ENCODE data around the gene SETD7. TPM values are rescaled to one million over a fixed set of nuclear protein-coding genes. Genes with fewer than 3 reads are reported as not detected.
A peak's percentile ranks its signal among the peaks of the same experiment; 100 is the strongest.

Gene SETD7
- total RNA-seq, 6 donors from 2014 or later = 17.8 to 45.6 (median 34.0) TPM

DNA sequence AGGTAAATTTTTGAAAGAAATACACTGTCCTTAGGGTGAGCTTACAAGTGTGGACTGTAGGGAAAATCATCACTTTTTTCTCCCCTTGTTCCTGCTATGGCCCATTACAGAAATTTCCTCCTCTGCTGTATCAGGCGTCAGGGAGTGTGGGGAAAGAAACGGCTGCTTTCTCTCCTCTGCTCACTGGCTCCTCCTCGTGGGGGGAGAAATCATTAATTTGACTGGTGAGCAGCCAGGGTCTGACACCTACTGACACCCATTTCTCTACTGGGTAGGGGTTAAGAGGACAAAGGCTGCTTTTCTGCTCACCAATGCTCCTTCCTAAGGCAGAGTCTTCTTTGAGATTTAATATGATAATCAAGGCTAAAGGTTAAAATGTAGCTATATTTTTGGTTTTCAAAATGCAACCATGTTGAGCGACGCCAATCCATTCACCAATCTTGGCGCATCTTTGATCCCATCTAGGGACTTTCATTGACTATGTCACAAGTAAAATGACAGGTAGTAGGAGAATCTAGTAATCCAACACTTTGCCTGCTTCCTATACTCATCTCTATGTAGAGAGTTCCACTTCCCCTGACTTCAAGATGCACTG, 25.1 kb downstream of the SETD7 start:
- ATAC-seq (ENCODE audit: low FRiP score in 2 of 2) = peak; percentile 62 to 73
- Histone ChIP-seq H3K4me1 (peaks cover 0 to 12% (median under 1%) of the 10 kb centered on the region in 4 donors), H3K4me3 (no peak overlapping the region), H3K27me3 (no peaks in the 10 kb centered on the region), H3K9me3 (no peaks in the 10 kb centered on the region), H3K27ac (no peak overlapping the region), H3K36me3 (peaks cover 0 to 49% (median 7%) of the 10 kb centered on the region in 4 donors)
- WGBS, 2 donors = 52 to 58% methylated on average over 6 of the region's 6 CpGs
- TF ChIP-seq POLR2AphosphoS5 (IDR thresholded peaks at IDR 0.05) (no peak), EP300 (IDR thresholded peaks at IDR 0.05) (no peak), POLR2A (IDR thresholded peaks at IDR 0.05) (no peak)
- TF ChIP-seq, protein P1, sequence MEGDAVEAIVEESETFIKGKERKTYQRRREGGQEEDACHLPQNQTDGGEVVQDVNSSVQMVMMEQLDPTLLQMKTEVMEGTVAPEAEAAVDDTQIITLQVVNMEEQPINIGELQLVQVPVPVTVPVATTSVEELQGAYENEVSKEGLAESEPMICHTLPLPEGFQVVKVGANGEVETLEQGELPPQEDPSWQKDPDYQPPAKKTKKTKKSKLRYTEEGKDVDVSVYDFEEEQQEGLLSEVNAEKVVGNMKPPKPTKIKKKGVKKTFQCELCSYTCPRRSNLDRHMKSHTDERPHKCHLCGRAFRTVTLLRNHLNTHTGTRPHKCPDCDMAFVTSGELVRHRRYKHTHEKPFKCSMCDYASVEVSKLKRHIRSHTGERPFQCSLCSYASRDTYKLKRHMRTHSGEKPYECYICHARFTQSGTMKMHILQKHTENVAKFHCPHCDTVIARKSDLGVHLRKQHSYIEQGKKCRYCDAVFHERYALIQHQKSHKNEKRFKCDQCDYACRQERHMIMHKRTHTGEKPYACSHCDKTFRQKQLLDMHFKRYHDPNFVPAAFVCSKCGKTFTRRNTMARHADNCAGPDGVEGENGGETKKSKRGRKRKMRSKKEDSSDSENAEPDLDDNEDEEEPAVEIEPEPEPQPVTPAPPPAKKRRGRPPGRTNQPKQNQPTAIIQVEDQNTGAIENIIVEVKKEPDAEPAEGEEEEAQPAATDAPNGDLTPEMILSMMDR (IDR thresholded peaks at IDR 0.05) = peak; percentile 25 to 56 (median 52)
- peak in 1 of 2 donors; percentile 42 for DNase-seq

DNA sequence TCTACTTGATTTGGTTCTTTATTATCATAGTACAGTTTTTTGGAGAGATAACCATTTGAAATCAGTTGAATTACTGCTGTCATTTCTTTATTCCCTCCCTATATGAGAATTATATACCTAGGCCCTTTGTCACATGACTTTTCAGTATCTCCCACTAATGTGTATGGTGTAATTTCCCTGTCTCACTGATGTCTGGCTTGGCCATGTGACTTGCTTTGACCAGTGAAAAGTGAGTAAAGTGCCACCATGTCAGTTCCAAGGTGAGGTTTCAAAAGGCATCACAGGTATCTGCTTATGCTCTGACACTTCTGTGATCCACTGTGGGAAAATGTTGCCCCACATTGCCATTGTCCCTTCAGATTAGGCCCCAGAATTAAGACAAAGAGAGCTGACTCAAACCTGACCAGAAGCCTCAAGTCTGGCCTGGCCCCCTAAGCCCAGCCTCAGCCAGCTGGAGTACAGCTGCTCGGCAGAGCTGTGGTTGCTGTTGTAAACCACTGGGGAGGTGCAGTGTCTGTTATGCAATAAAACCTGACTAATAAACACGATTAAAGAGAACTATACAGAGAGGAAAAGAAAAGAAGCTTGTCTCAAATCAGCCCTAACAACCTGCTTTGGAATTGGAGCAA, 27.5 kb downstream of the SETD7 start:
- peak; percentile 53 to 93 for ATAC-seq (ENCODE audit: low FRiP score in 2 of 2)
- TF ChIP-seq EP300 (IDR thresholded peaks at IDR 0.05) (no peak), POLR2AphosphoS5 (IDR thresholded peaks at IDR 0.05) (peak; percentile 49 to 67), POLR2A (IDR thresholded peaks at IDR 0.05) (no peak)
- Histone ChIP-seq H3K36me3 (peaks cover 0 to 67% (median 11%) of the 10 kb centered on the region in 4 donors), H3K27me3 (no peaks in the 10 kb centered on the region), H3K9me3 (no peaks in the 10 kb centered on the region), H3K4me1 (peaks cover 0 to 8% (median 0%) of the 10 kb centered on the region in 4 donors), H3K27ac (peak overlapping the region in 2 of 4 donors; percentile 8 to 15), H3K4me3 (no peak overlapping the region)
- 52 to 66% methylated on average over 2 of the region's 2 CpGs for WGBS, 2 donors
- DNase-seq = peak; percentile 32 to 40

DNA sequence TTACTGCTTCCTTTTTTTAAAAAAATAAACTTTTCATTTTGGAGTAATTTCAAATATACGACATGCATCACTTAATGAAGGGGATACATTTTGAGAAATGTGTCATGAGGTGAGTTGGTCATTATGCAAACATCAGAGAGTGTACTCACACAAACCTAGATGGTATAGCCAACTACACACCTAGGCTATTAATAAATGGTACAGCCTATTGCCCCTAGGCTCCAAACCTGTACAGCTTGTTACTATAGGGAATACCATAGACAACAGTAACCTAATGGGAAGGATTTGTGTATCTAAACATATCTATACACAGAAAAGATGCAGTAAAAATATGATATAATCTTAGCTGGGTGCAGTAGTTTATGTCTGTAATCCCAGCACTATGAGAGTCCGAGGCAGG, 29.1 kb downstream of the SETD7 start:
- Histone ChIP-seq H3K27ac (no peak overlapping the region), H3K36me3 (peaks cover 0 to 65% (median 12%) of the 10 kb centered on the region in 4 donors), H3K27me3 (no peaks in the 10 kb centered on the region), H3K4me1 (peaks cover 0 to 11% (median 3%) of the 10 kb centered on the region in 4 donors), H3K4me3 (no peak overlapping the region), H3K9me3 (no peaks in the 10 kb centered on the region)
- ATAC-seq (ENCODE audit: low FRiP score in 2 of 2) (no peak), DNase-seq (no peak)
- WGBS, 2 donors = 94 to 98% methylated on average over 2 of the region's 2 CpGs
- TF ChIP-seq, protein P1 (IDR thresholded peaks at IDR 0.05) = no peak
- TF ChIP-seq EP300 (IDR thresholded peaks at IDR 0.05) = no peak
- no peak for TF ChIP-seq POLR2AphosphoS5 (IDR thresholded peaks at IDR 0.05)
- TF ChIP-seq POLR2A (IDR thresholded peaks at IDR 0.05) = no peak

DNA sequence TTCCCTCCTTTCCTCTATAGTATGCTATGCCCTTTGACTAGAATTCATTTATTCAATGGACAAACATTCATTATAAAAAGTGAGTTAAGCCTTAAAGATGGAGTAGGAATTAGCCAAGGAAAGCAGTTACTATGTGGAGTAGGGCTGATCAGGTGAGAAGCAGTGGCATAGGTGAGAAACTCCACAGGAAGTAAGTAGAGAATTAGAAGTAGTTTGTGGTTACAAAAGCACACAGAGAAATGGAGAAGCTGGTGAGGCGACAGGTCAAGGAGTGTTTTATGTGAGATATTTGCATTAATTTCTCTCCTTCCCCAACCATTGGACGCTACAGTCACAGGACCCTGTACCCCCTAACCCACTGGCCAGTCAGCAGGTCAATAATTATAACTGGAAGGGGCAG, 30.6 kb downstream of the SETD7 start:
- peaks cover 0 to 11% (median 3%) of the 10 kb centered on the region in 4 donors for H3K4me1 ChIP-seq
- H3K27me3 ChIP-seq = no peaks in the 10 kb centered on the region
- DNase-seq = no peak
- no peaks in the 10 kb centered on the region for H3K9me3 ChIP-seq
- H3K4me3 ChIP-seq = no peak overlapping the region
- WGBS, 2 donors = 36 to 37% methylated on average over 2 of the region's 2 CpGs
- ATAC-seq (ENCODE audit: low FRiP score in 2 of 2) = no peak
- TF ChIP-seq, protein P1 (IDR thresholded peaks at IDR 0.05) = no peak
- TF ChIP-seq EP300 (IDR thresholded peaks at IDR 0.05) (no peak), POLR2AphosphoS5 (IDR thresholded peaks at IDR 0.05) (no peak), POLR2A (IDR thresholded peaks at IDR 0.05) (no peak)
- H3K36me3 ChIP-seq = peaks cover 0 to 75% (median 23%) of the 10 kb centered on the region in 4 donors
- H3K27ac ChIP-seq = no peak overlapping the region

DNA sequence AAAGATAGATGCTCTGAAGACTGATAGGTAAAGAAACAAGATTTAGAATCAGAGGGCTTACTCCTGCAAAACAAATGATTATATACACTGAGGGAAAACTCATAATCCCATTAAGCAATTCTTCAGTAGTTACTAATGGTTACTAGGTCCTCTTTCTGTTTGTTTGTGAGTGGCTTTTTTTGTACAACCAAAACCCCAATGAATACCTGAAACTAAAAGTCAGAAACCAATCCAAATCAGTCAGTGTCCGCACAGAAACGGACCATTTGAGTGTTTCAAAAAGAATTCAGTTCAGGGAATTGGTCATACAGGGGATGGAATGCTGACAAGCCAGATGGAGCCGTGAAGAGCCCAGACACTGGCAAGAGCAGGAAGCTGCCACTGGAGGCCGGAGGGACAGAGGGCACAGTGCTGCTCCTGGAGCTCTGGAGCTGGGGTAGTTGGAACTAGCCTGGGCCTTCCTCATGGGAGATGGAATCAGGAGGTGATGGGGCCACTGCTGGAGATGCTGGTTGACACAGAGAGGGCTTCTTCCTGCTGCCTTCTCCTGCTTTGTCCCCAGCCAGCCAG, 31.9 kb downstream of the SETD7 start:
- Histone ChIP-seq H3K9me3 (no peaks in the 10 kb centered on the region), H3K4me1 (peaks cover 0 to 11% (median 3%) of the 10 kb centered on the region in 4 donors), H3K4me3 (no peak overlapping the region), H3K27me3 (no peaks in the 10 kb centered on the region), H3K36me3 (peaks cover 3 to 88% (median 24%) of the 10 kb centered on the region in 4 donors), H3K27ac (no peak overlapping the region)
- TF ChIP-seq POLR2A (IDR thresholded peaks at IDR 0.05) = no peak
- 82 to 94% methylated on average over 4 of the region's 4 CpGs for WGBS, 2 donors
- ATAC-seq (ENCODE audit: low FRiP score in 2 of 2) (no peak), DNase-seq (no peak)
